IMR-90 (cell line): Measurements from ENCODE around the gene SPATA31D1.

Source experiments
- CEBPB ChIP-seq: IDR thresholded peaks from 2 replicates; pipeline ENCODE4 v1.6.1; 2012; ENCODE audit warnings: low read depth, low read length, improper control_type of control experiment
- CTCF ChIP-seq: conservative IDR thresholded peaks from 2 replicates; pipeline ENCODE4 v1.5.1; 2012; ENCODE audit warnings: mild to moderate bottlenecking, low read depth, low read length, improper control_type of control experiment
- FOS ChIP-seq: fragments of 150-350 bp; IDR thresholded peaks from 2 replicates; pipeline ENCODE4 v1.6.1; 2016; ENCODE audit warnings: low read depth, low read length
- POLR2A ChIP-seq: IDR thresholded peaks from 2 replicates; pipeline ENCODE4 v1.6.1; 2012; ENCODE audit warnings: mild to moderate bottlenecking, low read depth, low read length
- USF2 ChIP-seq: fragments of 150-350 bp; IDR thresholded peaks from 2 replicates; pipeline ENCODE4 v1.6.1; 2017; ENCODE audit warnings: mild to moderate bottlenecking, antibody characterized with exemption, low read length, low read depth

DNA sequence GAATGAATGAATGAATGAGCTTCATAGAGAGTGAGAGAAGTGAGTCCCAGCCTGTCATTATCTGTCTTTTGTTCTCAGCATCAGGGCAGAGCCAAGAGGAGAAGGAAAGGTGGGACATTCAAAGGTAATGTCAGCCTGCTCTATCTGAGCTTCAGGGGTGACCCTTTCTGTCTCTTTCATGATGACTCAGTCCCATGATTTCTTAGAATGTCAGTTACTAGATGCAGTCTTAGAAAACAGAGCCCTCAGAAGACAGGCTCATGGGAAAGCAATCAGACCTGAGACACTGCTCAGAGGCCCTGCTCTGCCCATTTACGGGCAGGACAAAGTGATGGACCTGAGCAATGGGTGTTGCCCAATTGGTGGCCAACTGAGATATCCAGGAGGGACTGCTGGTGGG lies 1.1 kb downstream of the SPATA31D1 start:
- TF ChIP-seq FOS (no peak), CTCF (no peak), USF2 (no peak), CEBPB (no peak), POLR2A (no peak)
